ENCODE results near the gene FXYD3.

FXYD3 gene

DNA sequence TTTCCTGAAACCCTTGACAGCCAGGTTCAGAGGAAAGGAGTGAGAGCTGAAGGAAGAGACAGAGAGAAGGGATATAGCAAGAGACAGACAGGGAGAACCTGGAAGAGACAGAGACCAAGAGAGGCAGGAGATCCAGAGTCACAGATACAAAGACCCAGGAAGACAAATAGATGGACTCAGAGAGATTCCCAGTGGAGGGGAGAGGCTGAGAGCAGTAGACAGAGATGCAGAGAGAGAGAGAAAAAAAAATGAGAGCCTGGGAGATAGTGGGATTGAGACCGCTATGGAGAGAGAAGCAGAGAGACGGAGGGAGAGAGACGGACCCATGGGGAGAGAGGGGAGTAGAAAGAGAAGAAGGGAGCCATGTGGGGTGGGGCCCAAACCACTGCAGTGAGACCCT, 28.2 kb downstream of the FXYD3 start:
- H3K9ac ChIP-seq = no peak overlapping the region

GRCh38 chr19:35144259-35144599, 28.6 kb downstream of the FXYD3 start:
- H3K36me3 ChIP-seq (ENCODE audit: insufficient read depth) = no peaks in the 10 kb centered on the region
- peaks cover 13% of the 10 kb centered on the region; the same call in 1 of the 2 replicates for H3K27me3 ChIP-seq (ENCODE audit: insufficient read depth, low read depth)
- peaks cover 7% of the 10 kb centered on the region for H3K4me1 ChIP-seq (ENCODE audit: low read depth, poor library complexity, severe bottlenecking)
- no peak for TF ChIP-seq CTCF (conservative IDR thresholded peaks at IDR 0.05; ENCODE audit: low read depth, low read length)
- H2AFZ ChIP-seq (ENCODE audit: low read depth) = no peak overlapping the region
- no peak overlapping the region for H3K27ac ChIP-seq
- H3K4me3 ChIP-seq (IDR thresholded peaks at IDR 0.05; ENCODE audit: insufficient read depth, low read depth, low read length) = no peak overlapping the region
- H3K4me2 ChIP-seq = no peak overlapping the region
- H4K20me1 ChIP-seq (ENCODE audit: insufficient read depth) = no peaks in the 10 kb centered on the region
- no peak overlapping the region for H3K9ac ChIP-seq
- no peaks in the 10 kb centered on the region for H3K79me2 ChIP-seq (ENCODE audit: insufficient read depth, low read depth)

More for the DNA sequence above, 28.2 kb downstream of the FXYD3 start:
- no peak for TF ChIP-seq CTCF (conservative IDR thresholded peaks at IDR 0.05; ENCODE audit: low read depth, low read length)
- no peak overlapping the region for H3K27ac ChIP-seq
- no peak overlapping the region for H3K4me3 ChIP-seq (IDR thresholded peaks at IDR 0.05; ENCODE audit: insufficient read depth, low read depth, low read length)
- peaks cover 13% of the 10 kb centered on the region; the same call in 1 of the 2 replicates for H3K27me3 ChIP-seq (ENCODE audit: insufficient read depth, low read depth)
- H3K79me2 ChIP-seq (ENCODE audit: insufficient read depth, low read depth) = no peaks in the 10 kb centered on the region
- H3K4me2 ChIP-seq = no peak overlapping the region
- no peak overlapping the region for H2AFZ ChIP-seq (ENCODE audit: low read depth)
- H3K36me3 ChIP-seq (ENCODE audit: insufficient read depth) = no peaks in the 10 kb centered on the region
- H4K20me1 ChIP-seq (ENCODE audit: insufficient read depth) = no peaks in the 10 kb centered on the region
- peaks cover 7% of the 10 kb centered on the region for H3K4me1 ChIP-seq (ENCODE audit: low read depth, poor library complexity, severe bottlenecking)

- Histone ChIP-seq H2AFZ (ENCODE audit: low read depth) (no peak overlapping the region), H3K36me3 (ENCODE audit: insufficient read depth) (no peaks in the 10 kb centered on the region), H3K79me2 (ENCODE audit: insufficient read depth, low read depth) (no peaks in the 10 kb centered on the region), H3K4me2 (no peak overlapping the region), H4K20me1 (ENCODE audit: insufficient read depth) (no peaks in the 10 kb centered on the region), H3K4me1 (ENCODE audit: low read depth, poor library complexity, severe bottlenecking) (peaks cover 7% of the 10 kb centered on the region), H3K27ac (no peak overlapping the region), H3K27me3 (ENCODE audit: insufficient read depth, low read depth) (peaks cover 13% of the 10 kb centered on the region; the same call in 1 of the 2 replicates), H3K4me3 (IDR thresholded peaks at IDR 0.05; ENCODE audit: insufficient read depth, low read depth, low read length) (no peak overlapping the region), H3K9ac (no peak overlapping the region)
- no peak for TF ChIP-seq CTCF (conservative IDR thresholded peaks at IDR 0.05; ENCODE audit: low read depth, low read length)
These were observed 29.2 kb downstream of the FXYD3 start for GRCh38 chr19:35144600-35145436.

- no peak overlapping the region for H3K4me2 ChIP-seq
- no peak overlapping the region for H3K27ac ChIP-seq
- no peaks in the 10 kb centered on the region for H3K79me2 ChIP-seq (ENCODE audit: insufficient read depth, low read depth)
- H3K4me3 ChIP-seq (IDR thresholded peaks at IDR 0.05; ENCODE audit: insufficient read depth, low read depth, low read length) = no peak overlapping the region
- no peak overlapping the region for H3K9ac ChIP-seq
- no peaks in the 10 kb centered on the region for H4K20me1 ChIP-seq (ENCODE audit: insufficient read depth)
- no peak overlapping the region for H2AFZ ChIP-seq (ENCODE audit: low read depth)
- H3K36me3 ChIP-seq (ENCODE audit: insufficient read depth) = no peaks in the 10 kb centered on the region
- peaks cover 10% of the 10 kb centered on the region; the same call in 1 of the 2 replicates for H3K27me3 ChIP-seq (ENCODE audit: insufficient read depth, low read depth)
- no peak for TF ChIP-seq CTCF (conservative IDR thresholded peaks at IDR 0.05; ENCODE audit: low read depth, low read length)
- H3K4me1 ChIP-seq (ENCODE audit: low read depth, poor library complexity, severe bottlenecking) = peaks cover 2% of the 10 kb centered on the region
These were observed 31.3 kb downstream of the FXYD3 start for GRCh38 chr19:35146746-35147459.
